OCI-LY7 (cell line): ENCODE results near the gene RGS8. TPM values are rescaled to one million over a fixed set of nuclear protein-coding genes. Genes with fewer than 3 reads are reported as not detected.

Experiments
- BruUV-seq: library from RNA; stranded (reverse); fragments of 400-500 nt; replicated peaks from 2 replicates; lab custom pipeline; 2021; lab: Mats Ljungman, UMichigan
- CTCF ChIA-PET: fragments of 300-600 bp; sonication (Branson Sonifier 250); formaldehyde crosslinking; loops from one replicate; lab custom pipeline; 2022; ENCODE audit warnings: antibody characterized with exemption; ENCODE audit not compliant: unreplicated experiment; lab: Charles Lee
- POLR2A ChIA-PET: fragments of 300-600 bp; sonication (Branson Sonifier 250); formaldehyde crosslinking; loops from one replicate; lab custom pipeline; 2022; ENCODE audit warnings: antibody characterized with exemption; lab: Charles Lee
- DNase-seq: peaks from one replicate; pipeline ENCODE4 v3.0.0-alpha.2; 2015; ENCODE audit warnings: low spot score
- H2AFZ ChIP-seq: fragments of 200-600 bp; sonication (generic), shearing (Covaris generic); 2 replicates; pipeline ENCODE4 v1.6.1; 2014; ENCODE audit warnings: mild to moderate bottlenecking, antibody characterized with exemption, low read length, moderate library complexity
- H3K27ac ChIP-seq: fragments of 200-600 bp; sonication (generic); 2 replicates; pipeline ENCODE4 v1.5.1; 2014; ENCODE audit warnings: mixed run types, low read depth, mild to moderate bottlenecking, moderate library complexity, low read length, inconsistent platforms; ENCODE audit not compliant: poor library complexity, severe bottlenecking
- H3K36me3 ChIP-seq: fragments of 200-600 bp; sonication (generic); 2 replicates; pipeline ENCODE4 v1.6.1; 2014; ENCODE audit warnings: mild to moderate bottlenecking, antibody characterized with exemption, low read length, moderate library complexity, mixed read lengths; ENCODE audit not compliant: insufficient read depth
- H3K4me1 ChIP-seq: fragments of 200-600 bp; sonication (generic); 2 replicates; pipeline ENCODE4 v1.5.1; 2014; ENCODE audit warnings: mild to moderate bottlenecking, low read length; ENCODE audit not compliant: insufficient read depth, poor library complexity, severe bottlenecking
- H3K4me2 ChIP-seq: fragments of 200-600 bp; sonication (generic); 2 replicates; pipeline ENCODE4 v1.6.1; 2014; ENCODE audit warnings: mild to moderate bottlenecking, low read length
- H3K4me3 ChIP-seq: fragments of 200-600 bp; sonication (generic); 2 replicates; pipeline ENCODE4 v1.5.1; 2014; ENCODE audit warnings: mild to moderate bottlenecking, low read depth, low read length; ENCODE audit not compliant: poor library complexity, severe bottlenecking
- H3K79me2 ChIP-seq: fragments of 200-600 bp; sonication (generic); 2 replicates; pipeline ENCODE4 v1.6.1; 2016; ENCODE audit warnings: low read depth, mild to moderate bottlenecking, low read length, moderate library complexity, mixed read lengths; ENCODE audit not compliant: insufficient read depth
- H3K9me2 ChIP-seq: fragments of 200-600 bp; sonication (generic); 2 replicates; pipeline ENCODE4 v1.6.1; 2016; ENCODE audit warnings: mild to moderate bottlenecking, low read length, mixed read lengths; ENCODE audit not compliant: insufficient read depth
- H3K9me3 ChIP-seq: fragments of 200-600 bp; sonication (generic); 2 replicates; pipeline ENCODE4 v1.6.1; 2014; ENCODE audit warnings: mild to moderate bottlenecking, mixed run types, low read length, mixed read lengths
- H4K20me1 ChIP-seq: fragments of 200-600 bp; sonication (generic); 2 replicates; pipeline ENCODE4 v1.6.1; 2014; ENCODE audit warnings: mild to moderate bottlenecking, antibody characterized with exemption, low read length, moderate library complexity, mixed read lengths; ENCODE audit not compliant: insufficient read depth
- EZH2phosphoT487 ChIP-seq: fragments of 200-600 bp; sonication (generic); IDR thresholded peaks from 2 replicates; pipeline ENCODE4 v1.6.1; 2018; ENCODE audit warnings: low read depth, borderline replicate concordance, mild to moderate bottlenecking, mixed run types, antibody characterized with exemption, low read length, moderate library complexity, mixed read lengths
- intact Hi-C: fragments of 100-400 bp; cut with micrococcal nuclease; formaldehyde crosslinking; loops from one replicate; pipeline ENCODE4 v1.10.0; 2022; ENCODE audit not compliant: unreplicated experiment
- total RNA-seq, 2 experiments: library from RNA; depleted of rRNA in 1 of 2; stranded (reverse); fragments of >200 nt in 1 of 2; shearing (Covaris generic) in 1 of 2; gene quantifications; 2 replicates each; pipeline ENCODE4 v1.2.3, GENCODE V29; 2014 to 2022
- TF ChIP-seq, protein P1 (sequence below): fragments of 200-600 bp; sonication (generic); conservative IDR thresholded peaks from 2 replicates; pipeline ENCODE4 v1.5.1; 2014; ENCODE audit warnings: mild to moderate bottlenecking, antibody characterized with exemption, low read length, moderate library complexity, mixed read lengths

Gene RGS8
- total RNA-seq, 2 experiments from 2014 or later: 1.2 TPM; not detected in 1

DNA sequence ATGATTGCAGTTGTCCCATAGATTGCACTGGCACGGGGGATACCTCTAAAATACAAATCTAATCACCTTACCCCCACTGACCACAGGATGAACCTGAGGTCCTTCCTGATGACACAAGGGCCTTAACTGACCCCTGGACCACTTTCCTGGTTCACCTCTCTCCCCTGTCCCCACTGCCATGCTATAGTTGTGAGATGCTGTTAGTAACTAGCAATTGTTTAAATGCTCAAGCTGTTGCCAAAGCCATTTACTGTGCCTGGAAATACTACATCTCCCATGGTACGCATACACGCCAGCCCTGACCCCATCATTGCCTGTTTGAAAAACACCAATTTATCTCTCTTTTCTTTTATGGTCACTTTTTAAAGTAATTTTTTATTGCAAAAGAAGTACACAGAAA, 29.1 kb upstream of the RGS8 start:
- Histone ChIP-seq H2AFZ (no peak overlapping the region), H3K4me3 (no peak overlapping the region), H3K36me3 (no peaks in the 10 kb centered on the region), H3K27ac (no peak overlapping the region), H3K9me2 (no peaks in the 10 kb centered on the region), H4K20me1 (no peaks in the 10 kb centered on the region), H3K4me1 (peaks cover 8% of the 10 kb centered on the region), H3K9me3 (no peaks in the 10 kb centered on the region), H3K79me2 (no peaks in the 10 kb centered on the region), H3K4me2 (no peak overlapping the region)
- DNase-seq: no peak
- ChIA-PET CTCF (no interaction called here), POLR2A (no interaction called here)
- no TSS peak for BruUV-seq
- TF ChIP-seq EZH2phosphoT487: no peak
- TF ChIP-seq, protein P1, sequence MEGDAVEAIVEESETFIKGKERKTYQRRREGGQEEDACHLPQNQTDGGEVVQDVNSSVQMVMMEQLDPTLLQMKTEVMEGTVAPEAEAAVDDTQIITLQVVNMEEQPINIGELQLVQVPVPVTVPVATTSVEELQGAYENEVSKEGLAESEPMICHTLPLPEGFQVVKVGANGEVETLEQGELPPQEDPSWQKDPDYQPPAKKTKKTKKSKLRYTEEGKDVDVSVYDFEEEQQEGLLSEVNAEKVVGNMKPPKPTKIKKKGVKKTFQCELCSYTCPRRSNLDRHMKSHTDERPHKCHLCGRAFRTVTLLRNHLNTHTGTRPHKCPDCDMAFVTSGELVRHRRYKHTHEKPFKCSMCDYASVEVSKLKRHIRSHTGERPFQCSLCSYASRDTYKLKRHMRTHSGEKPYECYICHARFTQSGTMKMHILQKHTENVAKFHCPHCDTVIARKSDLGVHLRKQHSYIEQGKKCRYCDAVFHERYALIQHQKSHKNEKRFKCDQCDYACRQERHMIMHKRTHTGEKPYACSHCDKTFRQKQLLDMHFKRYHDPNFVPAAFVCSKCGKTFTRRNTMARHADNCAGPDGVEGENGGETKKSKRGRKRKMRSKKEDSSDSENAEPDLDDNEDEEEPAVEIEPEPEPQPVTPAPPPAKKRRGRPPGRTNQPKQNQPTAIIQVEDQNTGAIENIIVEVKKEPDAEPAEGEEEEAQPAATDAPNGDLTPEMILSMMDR: no peak
- intact Hi-C loops: no loop called here

DNA sequence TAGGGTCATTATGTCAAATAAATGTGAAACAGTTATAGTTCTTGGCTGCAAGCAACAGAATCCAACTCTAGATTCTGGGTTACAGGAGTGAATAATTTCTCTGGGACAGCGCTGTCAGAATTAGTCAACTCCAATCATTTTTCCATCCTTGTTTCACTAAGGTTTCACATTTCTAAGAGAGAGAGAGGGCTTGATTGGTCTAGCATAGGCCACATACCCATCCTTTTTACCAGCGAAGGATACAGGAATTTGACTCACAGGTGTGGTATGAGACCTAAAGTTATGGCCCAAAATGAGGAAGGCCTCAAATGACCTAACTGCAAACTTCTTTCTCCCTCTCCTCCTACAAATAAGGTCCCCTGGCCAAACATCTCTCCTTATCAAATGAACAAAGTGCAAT, 25.5 kb upstream of the RGS8 start:
- ChIA-PET POLR2A (no interaction called here), CTCF (no interaction called here)
- Histone ChIP-seq H3K4me3 (no peak overlapping the region), H4K20me1 (no peaks in the 10 kb centered on the region), H2AFZ (no peak overlapping the region), H3K27ac (no peak overlapping the region), H3K36me3 (no peaks in the 10 kb centered on the region), H3K9me2 (no peaks in the 10 kb centered on the region), H3K9me3 (no peaks in the 10 kb centered on the region), H3K79me2 (no peaks in the 10 kb centered on the region), H3K4me2 (no peak overlapping the region), H3K4me1 (no peaks in the 10 kb centered on the region)
- TF ChIP-seq, protein P1: no peak
- no peak for TF ChIP-seq EZH2phosphoT487
- no peak for DNase-seq
- no TSS peak for BruUV-seq
- intact Hi-C loops: no loop called here

DNA sequence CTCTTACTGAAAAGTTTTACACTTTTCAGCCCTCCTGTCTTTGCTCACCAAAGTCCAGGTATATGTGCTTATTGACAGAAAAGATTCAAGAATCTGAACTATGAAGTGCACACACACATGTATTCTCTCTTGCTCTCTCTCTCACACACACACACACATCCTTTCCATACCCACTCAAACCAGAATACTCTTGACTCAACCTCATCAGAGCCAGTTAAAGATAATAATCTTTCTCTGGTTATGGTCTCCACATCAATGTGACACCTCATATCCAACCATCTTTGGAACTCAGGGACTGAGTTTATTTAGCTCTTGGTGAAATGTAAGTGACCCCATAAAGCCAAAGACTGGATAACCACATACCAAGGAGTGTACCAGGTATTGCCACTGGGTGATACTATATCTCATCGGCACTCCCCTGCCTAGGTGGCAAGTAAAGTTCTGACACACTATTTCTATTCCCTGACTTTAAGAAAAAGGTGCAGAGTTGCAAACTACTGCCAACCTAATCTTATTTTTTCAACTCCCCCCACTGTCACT, 24.9 kb upstream of the RGS8 start:
- DNase-seq: no peak
- Histone ChIP-seq H3K27ac (no peak overlapping the region), H3K9me2 (no peaks in the 10 kb centered on the region), H3K79me2 (no peaks in the 10 kb centered on the region), H3K4me2 (no peak overlapping the region), H4K20me1 (no peaks in the 10 kb centered on the region), H3K36me3 (no peaks in the 10 kb centered on the region), H3K4me1 (no peaks in the 10 kb centered on the region), H3K9me3 (no peaks in the 10 kb centered on the region), H3K4me3 (no peak overlapping the region), H2AFZ (no peak overlapping the region)
- no peak for TF ChIP-seq EZH2phosphoT487
- TF ChIP-seq, protein P1: no peak
- ChIA-PET POLR2A (no interaction called here), CTCF (no interaction called here)
- no TSS peak for BruUV-seq
- intact Hi-C loops: no loop called here
